ENCODE measurements around the gene MARCHF11.

- TF ChIP-seq POLR2AphosphoS5 (IDR thresholded peaks at IDR 0.05; ENCODE audit: low read depth, low read length) (no peak), REST (IDR thresholded peaks at IDR 0.05; ENCODE audit: insufficient read depth in 1 of 2, low read depth in 2 of 2, low read length in 2 of 2) (no peak)
These were observed 32.3 kb downstream of the MARCHF11 start for GRCh38 chr5:16147179-16147900.

Measured in PFSK-1 (cell line).